Erythroblast (primary cell): ENCODE results near the gene IMPDH1.

Experiments
- DNase-seq, 2 experiments: peaks; one replicate each; lab custom pipeline; 2025; lab: John Stamatoyannopoulos, UW
- GATA1 ChIP-seq: IDR thresholded peaks from 2 replicates; pipeline ENCODE4 v1.6.1; 2011; ENCODE audit warnings: low read depth, mild to moderate bottlenecking, control low read depth, low read length, moderate library complexity
- POLR2A ChIP-seq: IDR thresholded peaks from 2 replicates; pipeline ENCODE4 v1.6.1; 2011; ENCODE audit warnings: mild to moderate bottlenecking, low read length

The IMPDH1 gene

DNA sequence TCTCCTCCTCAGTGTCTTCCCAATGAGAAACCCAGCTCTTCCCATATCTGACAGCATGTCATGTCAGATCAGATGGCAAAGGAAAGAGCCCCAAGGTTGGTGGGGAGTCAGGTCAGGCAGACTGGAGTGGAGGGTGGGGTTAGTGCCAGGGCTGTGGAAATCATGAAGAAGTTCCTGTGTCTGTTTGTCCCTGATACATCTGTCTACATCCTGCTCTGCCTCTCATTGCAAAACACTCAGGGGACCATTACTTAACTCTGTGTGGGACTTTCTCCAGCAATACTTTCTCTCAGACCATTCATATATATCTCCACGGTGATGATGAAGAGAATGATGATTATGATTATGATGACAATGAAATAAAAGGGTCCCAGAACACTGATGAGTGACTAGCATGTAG, 51.5 kb downstream of the IMPDH1 start:
- TF ChIP-seq POLR2A (no peak), GATA1 (no peak)
- DNase-seq = no peak

DNA sequence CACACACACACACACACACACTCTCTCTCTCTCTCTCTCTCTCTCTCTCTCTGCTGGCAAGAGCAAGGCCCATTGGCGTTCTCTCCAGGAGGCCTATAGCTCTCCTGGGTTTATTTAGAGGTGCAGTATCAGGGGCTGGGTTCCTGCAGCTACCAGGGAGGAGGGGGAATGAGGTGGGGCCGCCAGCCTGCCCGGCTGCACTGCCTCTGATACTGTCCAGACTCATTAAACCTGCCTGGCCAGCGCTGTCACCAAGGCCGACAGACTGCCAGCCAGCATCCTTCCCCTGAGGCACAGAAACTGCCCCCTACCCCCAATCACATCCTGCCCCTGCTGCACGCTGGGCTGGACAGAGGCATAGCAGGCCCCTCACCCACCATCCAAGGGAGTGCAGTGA, 52.6 kb downstream of the IMPDH1 start:
- no peak for TF ChIP-seq POLR2A
- TF ChIP-seq GATA1 = no peak

DNA sequence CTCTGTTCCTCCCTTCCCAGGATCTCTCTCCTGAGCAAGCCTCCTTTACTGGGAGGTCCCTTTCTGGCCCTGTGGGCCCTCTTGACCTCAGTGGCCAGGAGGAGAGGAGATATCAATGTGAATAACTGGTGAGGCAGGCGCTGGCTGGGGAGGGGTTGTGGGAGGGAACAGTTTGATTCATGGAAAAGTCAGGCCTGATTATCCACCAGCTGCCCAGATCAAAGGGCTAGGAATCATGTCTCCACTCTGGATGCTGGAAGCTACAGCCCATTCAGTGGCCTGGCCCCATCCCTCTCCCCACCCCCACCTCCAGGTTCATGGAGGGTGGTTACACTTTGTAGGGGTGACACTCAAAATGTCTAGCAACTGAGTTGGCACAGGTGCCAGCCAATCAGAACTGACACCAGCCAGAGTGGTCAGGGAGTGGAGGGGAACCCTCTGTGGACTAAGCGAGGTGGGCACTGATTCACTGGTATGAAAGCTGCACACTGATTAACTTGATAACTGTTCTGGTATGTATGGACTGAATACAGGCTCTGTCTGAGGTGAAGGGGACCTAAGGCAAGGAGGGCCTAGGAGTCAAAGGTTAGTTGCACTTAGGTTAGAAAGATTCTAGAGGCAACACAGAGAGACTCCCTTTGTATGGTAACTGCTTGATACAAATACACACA, 53.1 kb downstream of the IMPDH1 start:
- DNase-seq = no peak
- TF ChIP-seq POLR2A = no peak
- TF ChIP-seq GATA1 = no peak

More for the DNA sequence above, 52.6 kb downstream of the IMPDH1 start:
- no peak for DNase-seq

GRCh38 chr7:128353610-128354009, 56.2 kb downstream of the IMPDH1 start:
- no peak for DNase-seq
- no peak for TF ChIP-seq GATA1
- TF ChIP-seq POLR2A = no peak

GRCh38 chr7:128353189-128353588, 56.6 kb downstream of the IMPDH1 start:
- TF ChIP-seq POLR2A = no peak
- TF ChIP-seq GATA1 = no peak

GRCh38 chr7:128352636-128353035, 57.1 kb downstream of the IMPDH1 start:
- DNase-seq = no peak
- TF ChIP-seq POLR2A (no peak), GATA1 (no peak)

More at GRCh38 chr7:128353189-128353588, 56.6 kb downstream of the IMPDH1 start:
- no peak for DNase-seq

DNA sequence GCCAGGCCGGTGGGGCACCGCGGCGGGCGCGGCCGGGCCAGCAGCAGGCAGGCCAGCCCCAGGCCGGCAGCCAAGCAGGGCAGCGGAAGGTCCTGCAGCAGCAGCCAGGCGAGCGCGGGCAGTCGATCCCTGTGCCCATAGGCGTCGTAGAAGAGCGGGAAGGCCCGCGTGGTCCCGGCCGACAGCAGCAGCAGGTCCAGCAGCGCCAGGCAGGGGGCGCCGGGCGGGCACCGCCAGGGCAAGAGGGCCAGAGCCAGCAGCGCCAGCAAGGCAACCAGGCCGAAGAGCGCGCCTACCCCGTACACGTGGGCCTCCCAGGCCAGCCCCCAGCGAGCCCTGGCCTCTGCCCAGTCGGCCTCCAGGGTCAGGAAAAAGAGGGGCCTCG, 57.6 kb downstream of the IMPDH1 start:
- TF ChIP-seq GATA1 = no peak
- no peak for TF ChIP-seq POLR2A
- DNase-seq = peak; percentile 36 to 56

DNA sequence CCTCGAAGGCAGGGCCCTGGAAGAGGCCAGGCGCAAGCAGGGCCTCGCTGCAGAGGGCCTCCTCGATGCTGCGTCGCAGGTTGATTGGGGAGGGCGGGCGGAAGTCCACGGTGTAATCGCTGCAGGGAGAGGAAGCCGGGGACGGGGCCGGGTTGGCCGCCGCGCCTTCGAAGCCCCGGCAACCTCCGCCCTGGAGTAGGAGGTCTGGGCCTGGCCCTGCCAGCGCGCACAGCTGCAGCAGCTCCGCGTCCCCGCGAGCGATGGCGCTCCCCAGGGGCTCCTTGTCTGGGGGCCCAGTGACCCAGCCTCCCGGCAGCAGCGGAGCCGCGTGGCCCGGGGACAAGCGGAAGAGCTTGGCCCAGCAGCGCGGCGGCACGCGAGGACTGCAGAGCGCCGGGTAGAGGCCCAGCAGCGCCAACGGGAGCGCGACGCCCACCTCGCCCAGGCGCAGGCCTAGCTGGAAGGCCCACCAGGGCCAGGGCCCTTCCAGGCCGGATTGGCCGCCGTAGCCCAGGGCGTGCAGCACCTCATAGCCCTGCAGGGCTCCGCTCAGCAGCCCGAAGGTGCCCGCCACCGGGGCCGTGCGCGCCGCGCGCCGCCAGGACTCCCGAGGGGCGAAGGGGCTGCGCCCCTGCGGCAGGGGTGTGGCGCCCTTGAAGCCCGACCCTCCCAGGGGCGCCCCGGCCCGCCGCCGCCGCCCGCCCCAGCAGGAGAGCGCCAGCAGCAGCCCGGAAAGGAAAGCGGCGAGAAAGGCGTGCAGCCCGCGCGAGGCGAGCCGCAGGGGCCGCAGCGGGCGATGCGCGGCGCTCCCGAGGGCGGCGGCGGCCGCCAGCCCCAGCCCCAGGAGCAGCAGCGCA, 58.3 kb downstream of the IMPDH1 start:
- no peak for DNase-seq
- TF ChIP-seq GATA1 = no peak
- TF ChIP-seq POLR2A = no peak

DNA sequence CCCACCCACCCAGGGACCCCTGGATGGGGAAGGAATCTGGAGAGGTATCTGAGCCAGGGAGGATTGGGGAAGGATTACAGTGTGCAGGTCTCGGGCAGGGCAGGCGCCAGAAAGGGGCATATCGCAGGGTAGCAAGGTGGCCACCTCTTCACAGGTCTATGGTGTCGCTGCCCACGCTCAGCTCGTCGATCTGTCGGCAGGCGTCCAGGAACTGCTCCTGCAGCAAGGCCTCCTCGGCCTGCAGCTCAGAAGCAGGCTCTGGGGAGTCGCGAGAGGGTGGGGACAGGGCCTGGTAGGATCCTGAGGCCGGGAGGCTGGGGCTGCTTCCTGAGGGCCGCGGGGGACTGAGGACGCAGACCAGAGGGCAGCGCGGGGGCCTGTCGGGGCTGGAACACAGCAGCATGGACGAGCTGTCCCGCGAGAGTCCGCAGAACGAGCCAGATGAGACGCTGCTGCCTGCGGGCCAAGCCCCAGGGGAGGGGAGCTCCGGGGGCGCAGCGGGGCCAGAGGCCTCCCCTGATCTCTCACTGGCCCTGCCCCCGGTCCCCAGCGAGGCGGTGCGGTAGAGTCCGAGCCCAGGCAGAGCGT, 59.0 kb downstream of the IMPDH1 start:
- DNase-seq = no peak

GRCh38 chr7:128349466-128349825, 60.3 kb downstream of the IMPDH1 start:
- TF ChIP-seq POLR2A (no peak), GATA1 (no peak)
- DNase-seq = no peak

More for the DNA sequence above, 59.0 kb downstream of the IMPDH1 start:
- TF ChIP-seq GATA1 = no peak
- no peak for TF ChIP-seq POLR2A

GRCh38 chr7:128347647-128348097, 62.1 kb downstream of the IMPDH1 start:
- no peak for TF ChIP-seq GATA1
- no peak for TF ChIP-seq POLR2A
- peak; percentile 34 to 38 for DNase-seq

DNA sequence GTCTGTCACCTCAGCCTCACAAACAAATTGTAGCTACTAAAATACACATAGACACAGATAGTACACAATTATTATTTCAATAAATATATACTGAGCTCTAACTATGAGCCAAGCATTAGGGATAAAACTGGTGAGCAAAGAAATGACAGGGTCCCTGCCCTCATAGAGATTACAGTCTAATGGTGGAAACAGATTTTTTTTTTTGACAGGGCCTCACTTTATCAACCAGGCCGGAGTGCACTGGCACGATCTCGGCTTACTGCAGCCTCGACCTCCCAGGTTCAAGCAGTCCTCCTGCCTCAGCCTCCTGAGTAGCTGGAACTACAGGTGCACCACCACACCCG, 65.4 kb downstream of the IMPDH1 start:
- TF ChIP-seq GATA1 = no peak
- no peak for TF ChIP-seq POLR2A

GRCh38 chr7:128343554-128344430, 66.0 kb downstream of the IMPDH1 start, which contains the start of gene RBM28:
RBM28 (minus strand) TSS chr7:128343908; CDS start chr7:128343793, 115 bp downstream.
- TF ChIP-seq GATA1 (no peak), POLR2A (peak; percentile 83)
- peak; percentile 93 to 94 for DNase-seq

More for the DNA sequence above, 65.4 kb downstream of the IMPDH1 start:
- DNase-seq = no peak
